ENCODE results near the gene FAM20B.
"Not testable (repeated sequence)": the region's sequence is repeated elsewhere in the genome, so short reads cannot be mapped to it uniquely, and the experiment has no call there.

DNA sequence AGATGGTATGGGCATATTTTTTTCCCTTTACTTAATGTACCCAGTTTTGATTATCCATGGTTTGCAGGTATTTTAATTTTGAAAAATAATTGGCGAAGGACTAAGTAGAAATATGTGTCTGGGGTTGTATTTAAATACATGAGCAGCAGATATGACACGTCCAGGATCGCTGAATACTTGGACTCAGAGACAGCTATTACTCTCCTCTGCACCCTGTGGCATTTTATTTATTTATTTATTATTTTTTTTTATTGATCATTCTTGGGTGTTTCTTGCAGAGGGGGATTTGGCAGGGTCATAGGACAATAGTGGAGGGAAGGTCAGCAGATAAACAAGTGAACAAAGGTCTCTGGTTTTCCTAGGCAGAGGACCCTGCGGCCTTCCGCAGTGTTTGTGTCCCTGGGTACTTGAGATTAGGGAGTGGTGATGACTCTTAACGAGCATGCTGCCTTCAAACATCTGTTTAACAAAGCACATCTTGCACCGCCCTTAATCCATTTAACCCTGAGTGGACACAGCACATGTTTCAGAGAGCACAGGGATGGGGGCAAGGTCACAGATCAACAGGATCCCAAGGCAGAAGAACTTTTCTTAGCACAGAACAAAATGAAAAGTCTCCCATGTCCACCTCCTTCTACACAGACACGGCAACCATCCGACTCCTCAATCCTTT is 13.9 kb downstream of the FAM20B start:
- TF ChIP-seq, protein P1, sequence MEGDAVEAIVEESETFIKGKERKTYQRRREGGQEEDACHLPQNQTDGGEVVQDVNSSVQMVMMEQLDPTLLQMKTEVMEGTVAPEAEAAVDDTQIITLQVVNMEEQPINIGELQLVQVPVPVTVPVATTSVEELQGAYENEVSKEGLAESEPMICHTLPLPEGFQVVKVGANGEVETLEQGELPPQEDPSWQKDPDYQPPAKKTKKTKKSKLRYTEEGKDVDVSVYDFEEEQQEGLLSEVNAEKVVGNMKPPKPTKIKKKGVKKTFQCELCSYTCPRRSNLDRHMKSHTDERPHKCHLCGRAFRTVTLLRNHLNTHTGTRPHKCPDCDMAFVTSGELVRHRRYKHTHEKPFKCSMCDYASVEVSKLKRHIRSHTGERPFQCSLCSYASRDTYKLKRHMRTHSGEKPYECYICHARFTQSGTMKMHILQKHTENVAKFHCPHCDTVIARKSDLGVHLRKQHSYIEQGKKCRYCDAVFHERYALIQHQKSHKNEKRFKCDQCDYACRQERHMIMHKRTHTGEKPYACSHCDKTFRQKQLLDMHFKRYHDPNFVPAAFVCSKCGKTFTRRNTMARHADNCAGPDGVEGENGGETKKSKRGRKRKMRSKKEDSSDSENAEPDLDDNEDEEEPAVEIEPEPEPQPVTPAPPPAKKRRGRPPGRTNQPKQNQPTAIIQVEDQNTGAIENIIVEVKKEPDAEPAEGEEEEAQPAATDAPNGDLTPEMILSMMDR (conservative IDR thresholded peaks at IDR 0.05; ENCODE audit: low read depth in 2 of 2), result not testable (repeated sequence)
- TF ChIP-seq POLR2AphosphoS5 (IDR thresholded peaks at IDR 0.05; ENCODE audit: low read depth); JUNB (IDR thresholded peaks at IDR 0.05; ENCODE audit: unreplicated experiment); EZH2 (IDR thresholded peaks at IDR 0.05; ENCODE audit: low read depth, unreplicated experiment): not testable (repeated sequence)

Data from GM23338 (cell line).